ENCODE measurements around the gene STAG2. TPM values are rescaled to one million over a fixed set of nuclear protein-coding genes. Genes with fewer than 3 reads are reported as not detected.
"Not testable (repeated sequence)": the region's sequence is repeated elsewhere in the genome, so short reads cannot be mapped to it uniquely, and the experiment has no call there.

Gene STAG2
- 87.6 and 112 TPM in 2 replicates for total RNA-seq

GRCh38 chrX:123961268-123962005, at the start of gene STAG2:
TSS of gene STAG2 (plus strand) at chrX:123961706. CDS start at chrX:124022628, 60,922 bp downstream.
- DNase-seq (ENCODE audit: low read depth, low spot score): peak; percentile 60

GRCh38 chrX:123917069-123917468, 44.4 kb upstream of the STAG2 start:
- no peak for DNase-seq (ENCODE audit: low read depth, low spot score)

GRCh38 chrX:123918106-123918721, 43.3 kb upstream of the STAG2 start:
- DNase-seq (ENCODE audit: low read depth, low spot score): no peak

GRCh38 chrX:123920105-123920785, 41.3 kb upstream of the STAG2 start:
- peak; percentile 13 for DNase-seq (ENCODE audit: low read depth, low spot score)

- no peak for DNase-seq (ENCODE audit: low read depth, low spot score)
Measured at GRCh38 chrX:123923211-123923610, 38.3 kb upstream of the STAG2 start.

- no peak for DNase-seq (ENCODE audit: low read depth, low spot score)
Measured at GRCh38 chrX:123924186-123924585, 37.3 kb upstream of the STAG2 start.

- DNase-seq (ENCODE audit: low read depth, low spot score): no peak
Measured at GRCh38 chrX:123927845-123928244, 33.7 kb upstream of the STAG2 start.

- not testable (repeated sequence) for DNase-seq (ENCODE audit: low read depth, low spot score)
Measured at GRCh38 chrX:123932055-123932454, 29.5 kb upstream of the STAG2 start.

- no peak for DNase-seq (ENCODE audit: low read depth, low spot score)
Measured at GRCh38 chrX:123943074-123943473, 18.4 kb upstream of the STAG2 start.

GRCh38 chrX:123943488-123943887, 18.0 kb upstream of the STAG2 start:
- DNase-seq (ENCODE audit: low read depth, low spot score): no peak

- no peak for DNase-seq (ENCODE audit: low read depth, low spot score)
Measured at GRCh38 chrX:123949846-123950245, 11.7 kb upstream of the STAG2 start.

GRCh38 chrX:123959281-123960063, 2.0 kb upstream of the STAG2 start:
- no peak for DNase-seq (ENCODE audit: low read depth, low spot score)

- no peak for DNase-seq (ENCODE audit: low read depth, low spot score)
Measured at GRCh38 chrX:123960956-123961267, 594 bp upstream of the STAG2 start.

- DNase-seq (ENCODE audit: low read depth, low spot score): no peak
Measured at GRCh38 chrX:123962006-123962467, 531 bp downstream of the STAG2 start.

GRCh38 chrX:123962794-123963373, 1.4 kb downstream of the STAG2 start:
- DNase-seq (ENCODE audit: low read depth, low spot score): peak; percentile 80

- no peak for DNase-seq (ENCODE audit: low read depth, low spot score)
Measured at GRCh38 chrX:123964156-123964834, 2.8 kb downstream of the STAG2 start.

- DNase-seq (ENCODE audit: low read depth, low spot score): no peak
Measured at GRCh38 chrX:123965712-123966111, 4.2 kb downstream of the STAG2 start.

- no peak for DNase-seq (ENCODE audit: low read depth, low spot score)
Measured at GRCh38 chrX:123967497-123967896, 6.0 kb downstream of the STAG2 start.

- DNase-seq (ENCODE audit: low read depth, low spot score): no peak
Measured at GRCh38 chrX:123968383-123969050, 7.0 kb downstream of the STAG2 start.

- DNase-seq (ENCODE audit: low read depth, low spot score): no peak
Measured at GRCh38 chrX:123971982-123972381, 10.5 kb downstream of the STAG2 start.

All from pulmonary artery endothelial cell (primary cell).